HepG2 (cell line): ENCODE measurements around the gene HARBI1.

Experiments used
- PHB2 ChIP-seq: fragments of 450-650 bp; IDR thresholded peaks from 2 replicates; pipeline ENCODE4 v1.6.1; 2018; ENCODE audit not compliant: partially characterized antibody
- SP1 ChIP-seq, 2 experiments: fragments of 450-650 bp in 1 of 2; sonication (generic) in 1 of 2; formaldehyde crosslinking in 1 of 2; IDR thresholded peaks; 2 replicates each; pipeline versions ENCODE4 v1.4.0 to v1.6.1; 2016 to 2020; ENCODE audit warnings: missing genetic modification reagents in 1 of 2
- ZNF382 ChIP-seq: sonication (generic); formaldehyde crosslinking; IDR thresholded peaks from 2 replicates; pipeline ENCODE4 v1.5.0; 2020; ENCODE audit warnings: missing genetic modification reagents, mild to moderate bottlenecking, borderline replicate concordance
- ZNF569 ChIP-seq: sonication (generic); formaldehyde crosslinking; IDR thresholded peaks from 2 replicates; pipeline ENCODE4 v1.5.0; 2020; ENCODE audit warnings: mild to moderate bottlenecking, missing genetic modification reagents, moderate library complexity, borderline replicate concordance
- ZNF639 ChIP-seq: conservative IDR thresholded peaks from 2 replicates; pipeline ENCODE4 v1.6.1; 2018; ENCODE audit warnings: missing genetic modification reagents
- TF ChIP-seq, protein P1 (sequence below), 2 experiments: sonication (generic) in 1 of 2; formaldehyde crosslinking in 1 of 2; IDR thresholded peaks; 2 replicates each; pipeline versions ENCODE4 v1.4.0 to v1.6.1; 2018 to 2020; ENCODE audit warnings: missing genetic modification reagents in 2 of 2, borderline replicate concordance in 1 of 2, low read depth in 1 of 2, mild to moderate bottlenecking in 1 of 2, missing biosample characterization in 1 of 2
- TF ChIP-seq, protein P2 (sequence below): sonication (generic); formaldehyde crosslinking; IDR thresholded peaks from 2 replicates; pipeline ENCODE4 v1.5.0; 2020; ENCODE audit warnings: mild to moderate bottlenecking, missing genetic modification reagents, moderate library complexity

- TF ChIP-seq SP1 (IDR thresholded peaks at IDR 0.05) (no peak), SP1 (CRISPR knock-in tag; IDR thresholded peaks at IDR 0.05) (no peak), ZNF639 (CRISPR knock-in tag) (no peak), ZNF569 (CRISPR knock-in tag) (no peak), PHB2 (no peak), ZNF382 (CRISPR knock-in tag) (no peak)
- TF ChIP-seq, protein P1, sequence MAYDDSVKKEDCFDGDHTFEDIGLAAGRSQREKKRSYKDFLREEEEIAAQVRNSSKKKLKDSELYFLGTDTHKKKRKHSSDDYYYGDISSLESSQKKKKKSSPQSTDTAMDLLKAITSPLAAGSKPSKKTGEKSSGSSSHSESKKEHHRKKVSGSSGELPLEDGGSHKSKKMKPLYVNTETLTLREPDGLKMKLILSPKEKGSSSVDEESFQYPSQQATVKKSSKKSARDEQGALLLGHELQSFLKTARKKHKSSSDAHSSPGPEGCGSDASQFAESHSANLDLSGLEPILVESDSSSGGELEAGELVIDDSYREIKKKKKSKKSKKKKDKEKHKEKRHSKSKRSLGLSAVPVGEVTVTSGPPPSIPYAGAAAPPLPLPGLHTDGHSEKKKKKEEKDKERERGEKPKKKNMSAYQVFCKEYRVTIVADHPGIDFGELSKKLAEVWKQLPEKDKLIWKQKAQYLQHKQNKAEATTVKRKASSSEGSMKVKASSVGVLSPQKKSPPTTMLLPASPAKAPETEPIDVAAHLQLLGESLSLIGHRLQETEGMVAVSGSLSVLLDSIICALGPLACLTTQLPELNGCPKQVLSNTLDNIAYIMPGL (CRISPR knock-in tag; IDR thresholded peaks at IDR 0.05; ENCODE audit: borderline replicate concordance in 1 of 2, low read depth in 1 of 2), result no peak
- TF ChIP-seq, protein P2, sequence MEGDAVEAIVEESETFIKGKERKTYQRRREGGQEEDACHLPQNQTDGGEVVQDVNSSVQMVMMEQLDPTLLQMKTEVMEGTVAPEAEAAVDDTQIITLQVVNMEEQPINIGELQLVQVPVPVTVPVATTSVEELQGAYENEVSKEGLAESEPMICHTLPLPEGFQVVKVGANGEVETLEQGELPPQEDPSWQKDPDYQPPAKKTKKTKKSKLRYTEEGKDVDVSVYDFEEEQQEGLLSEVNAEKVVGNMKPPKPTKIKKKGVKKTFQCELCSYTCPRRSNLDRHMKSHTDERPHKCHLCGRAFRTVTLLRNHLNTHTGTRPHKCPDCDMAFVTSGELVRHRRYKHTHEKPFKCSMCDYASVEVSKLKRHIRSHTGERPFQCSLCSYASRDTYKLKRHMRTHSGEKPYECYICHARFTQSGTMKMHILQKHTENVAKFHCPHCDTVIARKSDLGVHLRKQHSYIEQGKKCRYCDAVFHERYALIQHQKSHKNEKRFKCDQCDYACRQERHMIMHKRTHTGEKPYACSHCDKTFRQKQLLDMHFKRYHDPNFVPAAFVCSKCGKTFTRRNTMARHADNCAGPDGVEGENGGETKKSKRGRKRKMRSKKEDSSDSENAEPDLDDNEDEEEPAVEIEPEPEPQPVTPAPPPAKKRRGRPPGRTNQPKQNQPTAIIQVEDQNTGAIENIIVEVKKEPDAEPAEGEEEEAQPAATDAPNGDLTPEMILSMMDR (CRISPR knock-in tag), result no peak
Observed at GRCh38 chr11:46635557-46636139, 18.6 kb upstream of the HARBI1 start.
